Measurements from ENCODE around the gene ITGA5.

ITGA5 gene

DNA sequence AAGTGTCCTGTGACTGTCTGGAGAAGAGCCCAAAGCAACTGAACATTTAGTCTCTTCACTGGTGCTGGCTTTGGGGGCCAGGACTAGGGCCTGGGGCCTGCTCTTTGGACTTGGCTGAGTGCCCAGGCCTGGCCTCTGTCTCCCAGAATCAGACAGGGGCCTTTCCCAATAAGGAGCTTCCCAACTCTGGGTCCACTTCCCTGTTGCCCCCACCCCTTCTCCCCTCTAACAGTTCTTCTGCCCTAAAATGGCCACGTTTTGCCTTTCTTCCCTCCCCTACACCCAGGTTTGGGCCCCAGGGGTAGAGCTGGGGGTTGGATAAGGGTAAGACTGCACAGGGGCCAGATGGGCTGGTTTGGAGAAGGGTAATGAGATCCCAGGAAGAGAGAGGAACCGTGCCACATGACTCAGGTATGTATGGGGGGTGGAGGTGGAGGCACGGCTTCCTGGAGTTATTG lies 10.0 kb upstream of the ITGA5 start:
- Histone ChIP-seq H3K4me1 (ENCODE audit: control insufficient read depth in 1 of 2, insufficient read depth in 2 of 2, low read length in 2 of 2) (peaks cover 9 to 31% of the 10 kb centered on the region in 2 donors), H3K27me3 (ENCODE audit: low read depth, low read length) (no peaks in the 10 kb centered on the region), H3K4me3 (ENCODE audit: low read depth in 1 of 2, low read length in 2 of 2) (peak overlapping the region in 1 of 2 donors; percentile 12), H3K27ac (ENCODE audit: low read length) (peak overlapping the region; percentile 85), H3K36me3 (ENCODE audit: control insufficient read depth in 1 of 2, insufficient read depth in 2 of 2, low read length in 2 of 2) (no peaks in the 10 kb centered on the region), H3K9me3 (ENCODE audit: control insufficient read depth in 1 of 2, low read length in 2 of 2) (no peaks in the 10 kb centered on the region)

DNA sequence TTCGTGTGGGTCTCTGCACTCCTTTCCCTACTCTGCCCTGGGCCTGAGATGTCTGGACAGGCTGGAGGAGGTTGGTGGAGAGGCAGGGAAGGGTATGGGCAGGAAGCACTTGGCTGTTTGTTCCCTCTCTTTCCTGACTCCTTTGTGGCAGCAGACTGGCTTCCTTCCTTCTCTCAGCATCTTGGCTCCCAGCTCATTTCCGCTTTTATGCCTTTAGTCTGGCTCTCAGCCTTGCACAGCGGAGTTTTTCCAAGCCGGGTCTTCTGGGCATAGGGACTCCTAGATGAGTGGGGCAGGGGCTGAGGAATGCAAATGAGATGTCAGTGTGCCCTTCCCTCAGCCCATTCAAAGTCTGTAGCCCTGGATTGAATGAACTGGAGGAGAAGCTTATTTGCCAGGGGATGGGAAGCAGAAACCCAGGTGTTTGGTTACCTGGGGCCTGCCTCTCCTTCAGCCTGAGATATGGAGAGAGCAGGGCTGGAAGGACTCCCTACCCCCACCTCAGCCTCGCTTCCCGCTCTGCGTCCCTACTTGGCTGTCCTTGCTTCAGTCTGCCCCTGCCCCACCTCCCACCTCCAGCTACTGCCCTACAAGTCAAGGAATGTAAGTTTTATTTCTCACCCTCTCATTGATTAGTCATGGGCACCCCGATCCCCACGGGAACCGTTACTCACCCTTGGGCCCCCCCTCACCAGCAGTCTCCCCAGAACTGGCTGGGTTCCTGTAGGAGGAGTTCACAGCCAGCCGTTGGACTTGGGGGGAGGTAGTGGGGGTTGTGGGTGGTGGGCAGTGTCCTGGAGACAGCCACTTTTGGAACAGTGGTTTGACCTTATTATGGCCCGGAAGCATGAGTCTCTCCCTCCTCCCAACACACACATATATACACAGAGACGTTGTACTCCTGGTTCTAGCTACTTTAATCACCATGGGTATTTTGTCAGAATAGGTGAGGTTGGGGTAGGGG lies 9.3 kb upstream of the ITGA5 start:
- Histone ChIP-seq H3K4me3 (ENCODE audit: low read depth in 1 of 2, low read length in 2 of 2) (peak overlapping the region in 1 of 2 donors; percentile 30), H3K9me3 (ENCODE audit: control insufficient read depth in 1 of 2, low read length in 2 of 2) (no peaks in the 10 kb centered on the region), H3K27me3 (ENCODE audit: low read depth, low read length) (no peaks in the 10 kb centered on the region), H3K36me3 (ENCODE audit: control insufficient read depth in 1 of 2, insufficient read depth in 2 of 2, low read length in 2 of 2) (no peaks in the 10 kb centered on the region), H3K27ac (ENCODE audit: low read length) (peak overlapping the region; percentile 85), H3K4me1 (ENCODE audit: control insufficient read depth in 1 of 2, insufficient read depth in 2 of 2, low read length in 2 of 2) (peaks cover 9 to 31% of the 10 kb centered on the region in 2 donors)

DNA sequence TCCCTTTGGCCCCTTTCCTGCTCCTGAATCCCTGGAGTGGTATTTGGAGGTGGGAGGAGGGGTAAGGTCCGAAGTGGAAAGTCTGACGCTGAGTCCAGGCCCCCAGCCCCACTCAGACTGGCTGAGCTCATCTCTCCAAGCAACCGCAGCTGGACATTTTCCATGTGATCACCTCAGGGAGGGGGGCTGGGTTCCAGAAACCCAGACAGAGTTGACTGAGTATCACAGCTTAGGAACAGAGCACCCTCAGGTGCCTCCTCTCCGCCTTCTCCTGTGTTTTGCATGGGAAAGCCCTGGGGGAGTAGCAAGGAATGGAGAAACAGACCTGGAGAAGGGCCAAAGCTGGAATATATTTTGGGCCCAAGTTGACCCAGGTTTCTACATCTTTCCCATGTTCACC lies 8.0 kb upstream of the ITGA5 start:
- H3K27ac ChIP-seq (ENCODE audit: low read length): peak overlapping the region; percentile 81
- no peaks in the 10 kb centered on the region for H3K36me3 ChIP-seq (ENCODE audit: control insufficient read depth in 1 of 2, insufficient read depth in 2 of 2, low read length in 2 of 2)
- H3K9me3 ChIP-seq (ENCODE audit: control insufficient read depth in 1 of 2, low read length in 2 of 2): no peaks in the 10 kb centered on the region
- no peaks in the 10 kb centered on the region for H3K27me3 ChIP-seq (ENCODE audit: low read depth, low read length)
- peaks cover 9 to 31% of the 10 kb centered on the region in 2 donors for H3K4me1 ChIP-seq (ENCODE audit: control insufficient read depth in 1 of 2, insufficient read depth in 2 of 2, low read length in 2 of 2)
- no peak overlapping the region for H3K4me3 ChIP-seq (ENCODE audit: low read depth in 1 of 2, low read length in 2 of 2)

DNA sequence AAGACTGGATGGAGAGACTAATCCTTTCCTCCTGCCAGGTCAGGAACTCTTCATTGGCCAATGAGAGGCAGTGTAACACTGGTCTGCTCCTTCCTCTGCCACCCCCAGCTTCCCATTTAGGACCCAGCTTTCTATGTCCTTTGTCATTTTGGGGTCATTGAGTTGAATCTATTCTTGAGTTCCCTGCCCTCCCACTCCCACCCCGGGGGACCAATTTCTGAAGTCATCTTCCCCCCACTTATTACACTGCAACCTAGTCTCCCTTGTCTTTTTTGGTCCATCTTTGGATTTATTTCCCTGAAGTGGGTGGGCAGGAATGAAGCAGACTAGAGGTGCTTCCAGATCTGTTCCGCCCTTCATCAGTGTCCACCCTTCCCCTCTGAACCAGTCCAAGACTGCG lies 7.6 kb upstream of the ITGA5 start:
- H3K9me3 ChIP-seq (ENCODE audit: control insufficient read depth in 1 of 2, low read length in 2 of 2): no peaks in the 10 kb centered on the region
- H3K4me1 ChIP-seq (ENCODE audit: control insufficient read depth in 1 of 2, insufficient read depth in 2 of 2, low read length in 2 of 2): peaks cover 8 to 34% of the 10 kb centered on the region in 2 donors
- no peaks in the 10 kb centered on the region for H3K36me3 ChIP-seq (ENCODE audit: control insufficient read depth in 1 of 2, insufficient read depth in 2 of 2, low read length in 2 of 2)
- no peaks in the 10 kb centered on the region for H3K27me3 ChIP-seq (ENCODE audit: low read depth, low read length)
- peak overlapping the region; percentile 81 for H3K27ac ChIP-seq (ENCODE audit: low read length)
- H3K4me3 ChIP-seq (ENCODE audit: low read depth in 1 of 2, low read length in 2 of 2): no peak overlapping the region

DNA sequence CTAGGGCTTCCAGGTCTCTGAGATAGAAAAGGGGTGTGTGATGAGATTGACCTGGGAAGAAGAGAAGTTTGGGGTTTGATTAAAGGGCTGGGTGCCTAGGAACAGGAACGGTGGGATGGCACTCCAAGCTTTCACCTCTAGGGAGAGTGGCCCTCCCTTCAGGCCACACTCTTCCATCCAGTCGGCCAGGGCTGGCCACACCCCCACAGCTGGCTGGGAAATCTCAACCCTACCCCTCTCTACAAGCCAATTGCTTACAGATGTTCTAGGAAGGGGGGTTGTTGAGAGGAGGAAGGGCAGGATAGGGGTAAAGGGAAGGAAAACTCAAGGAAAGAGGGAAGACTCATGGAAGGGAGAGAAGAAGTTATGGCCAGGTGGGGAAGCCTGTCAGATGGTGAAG lies 6.6 kb upstream of the ITGA5 start:
- H3K27ac ChIP-seq (ENCODE audit: low read length): no peak overlapping the region
- no peaks in the 10 kb centered on the region for H3K9me3 ChIP-seq (ENCODE audit: control insufficient read depth in 1 of 2, low read length in 2 of 2)
- H3K27me3 ChIP-seq (ENCODE audit: low read depth, low read length): no peaks in the 10 kb centered on the region
- H3K36me3 ChIP-seq (ENCODE audit: control insufficient read depth in 1 of 2, insufficient read depth in 2 of 2, low read length in 2 of 2): peaks cover 0 to 2% of the 10 kb centered on the region in 2 donors
- peaks cover 6 to 41% of the 10 kb centered on the region in 2 donors for H3K4me1 ChIP-seq (ENCODE audit: control insufficient read depth in 1 of 2, insufficient read depth in 2 of 2, low read length in 2 of 2)
- no peak overlapping the region for H3K4me3 ChIP-seq (ENCODE audit: low read depth in 1 of 2, low read length in 2 of 2)

DNA sequence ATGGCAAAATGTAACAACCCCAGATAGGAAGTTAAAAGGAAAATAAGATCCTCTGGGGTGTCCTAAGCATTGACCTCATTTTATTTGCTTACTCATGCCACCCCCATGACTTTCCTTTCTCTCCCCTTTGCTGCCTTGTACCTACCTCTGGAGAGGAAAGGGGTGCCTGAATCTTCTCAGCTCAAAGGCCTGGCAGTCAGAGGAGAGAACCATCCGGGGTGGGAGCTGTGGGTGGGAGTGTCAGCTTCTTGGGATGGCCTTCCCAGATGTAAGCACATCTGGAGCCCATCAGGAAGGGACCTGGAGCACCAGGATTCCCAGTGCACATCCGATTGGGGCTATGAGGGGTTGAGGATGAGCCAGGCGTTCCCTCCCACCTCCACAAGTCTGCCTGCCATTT lies 5.2 kb upstream of the ITGA5 start:
- H3K4me3 ChIP-seq (ENCODE audit: low read depth in 1 of 2, low read length in 2 of 2): no peak overlapping the region
- no peaks in the 10 kb centered on the region for H3K9me3 ChIP-seq (ENCODE audit: control insufficient read depth in 1 of 2, low read length in 2 of 2)
- peak overlapping the region; percentile 52 for H3K27ac ChIP-seq (ENCODE audit: low read length)
- peaks cover 9 to 36% of the 10 kb centered on the region in 2 donors for H3K4me1 ChIP-seq (ENCODE audit: control insufficient read depth in 1 of 2, insufficient read depth in 2 of 2, low read length in 2 of 2)
- H3K36me3 ChIP-seq (ENCODE audit: control insufficient read depth in 1 of 2, insufficient read depth in 2 of 2, low read length in 2 of 2): peaks cover 0 to 15% of the 10 kb centered on the region in 2 donors
- no peaks in the 10 kb centered on the region for H3K27me3 ChIP-seq (ENCODE audit: low read depth, low read length)

DNA sequence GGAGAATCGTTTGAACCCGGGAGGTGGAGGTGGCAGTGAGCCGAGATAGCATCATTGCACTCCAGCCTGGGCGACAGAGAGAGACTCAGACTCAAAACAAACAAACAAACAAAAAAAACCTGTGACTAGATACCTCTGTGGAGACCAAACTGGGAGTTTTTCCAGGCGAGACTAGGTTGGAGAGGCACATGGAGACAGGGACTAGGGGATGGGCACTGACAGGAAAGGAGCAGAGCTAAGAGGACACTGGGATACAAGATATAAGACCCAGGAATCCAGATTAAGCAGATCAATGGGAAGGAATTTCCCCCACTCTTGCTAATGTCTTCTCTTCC lies 4.7 kb upstream of the ITGA5 start:
- no peaks in the 10 kb centered on the region for H3K9me3 ChIP-seq (ENCODE audit: control insufficient read depth in 1 of 2, low read length in 2 of 2)
- H3K36me3 ChIP-seq (ENCODE audit: control insufficient read depth in 1 of 2, insufficient read depth in 2 of 2, low read length in 2 of 2): peaks cover 0 to 19% of the 10 kb centered on the region in 2 donors
- no peak overlapping the region for H3K27ac ChIP-seq (ENCODE audit: low read length)
- H3K4me3 ChIP-seq (ENCODE audit: low read depth in 1 of 2, low read length in 2 of 2): no peak overlapping the region
- H3K4me1 ChIP-seq (ENCODE audit: control insufficient read depth in 1 of 2, insufficient read depth in 2 of 2, low read length in 2 of 2): peaks cover 9 to 33% of the 10 kb centered on the region in 2 donors
- H3K27me3 ChIP-seq (ENCODE audit: low read depth, low read length): no peaks in the 10 kb centered on the region

DNA sequence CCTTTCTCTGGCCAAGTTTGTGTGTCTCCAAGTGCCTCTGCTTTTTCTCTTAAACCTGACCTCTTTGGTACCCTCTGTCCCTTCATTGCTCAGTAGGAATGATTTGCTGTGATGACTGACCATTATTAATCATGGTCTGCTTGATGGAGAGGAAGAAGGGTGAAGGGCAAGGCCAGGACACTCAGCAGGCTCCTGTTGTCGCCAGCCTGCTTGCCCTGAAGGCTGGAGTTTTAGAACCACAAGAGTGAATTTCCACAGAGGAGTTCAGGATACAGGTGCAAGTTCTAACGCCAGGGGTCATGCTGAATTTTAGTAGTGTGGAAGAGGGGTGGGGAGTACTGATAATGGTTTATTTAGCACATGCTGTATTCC lies 2.8 kb upstream of the ITGA5 start:
- peak overlapping the region in 1 of 2 donors; percentile 14 for H3K4me3 ChIP-seq (ENCODE audit: low read depth in 1 of 2, low read length in 2 of 2)
- no peaks in the 10 kb centered on the region for H3K9me3 ChIP-seq (ENCODE audit: control insufficient read depth in 1 of 2, low read length in 2 of 2)
- H3K27ac ChIP-seq (ENCODE audit: low read length): peak overlapping the region; percentile 95
- no peaks in the 10 kb centered on the region for H3K27me3 ChIP-seq (ENCODE audit: low read depth, low read length)
- H3K36me3 ChIP-seq (ENCODE audit: control insufficient read depth in 1 of 2, insufficient read depth in 2 of 2, low read length in 2 of 2): peaks cover 0 to 28% of the 10 kb centered on the region in 2 donors
- peaks cover 9 to 21% of the 10 kb centered on the region in 2 donors for H3K4me1 ChIP-seq (ENCODE audit: control insufficient read depth in 1 of 2, insufficient read depth in 2 of 2, low read length in 2 of 2)

DNA sequence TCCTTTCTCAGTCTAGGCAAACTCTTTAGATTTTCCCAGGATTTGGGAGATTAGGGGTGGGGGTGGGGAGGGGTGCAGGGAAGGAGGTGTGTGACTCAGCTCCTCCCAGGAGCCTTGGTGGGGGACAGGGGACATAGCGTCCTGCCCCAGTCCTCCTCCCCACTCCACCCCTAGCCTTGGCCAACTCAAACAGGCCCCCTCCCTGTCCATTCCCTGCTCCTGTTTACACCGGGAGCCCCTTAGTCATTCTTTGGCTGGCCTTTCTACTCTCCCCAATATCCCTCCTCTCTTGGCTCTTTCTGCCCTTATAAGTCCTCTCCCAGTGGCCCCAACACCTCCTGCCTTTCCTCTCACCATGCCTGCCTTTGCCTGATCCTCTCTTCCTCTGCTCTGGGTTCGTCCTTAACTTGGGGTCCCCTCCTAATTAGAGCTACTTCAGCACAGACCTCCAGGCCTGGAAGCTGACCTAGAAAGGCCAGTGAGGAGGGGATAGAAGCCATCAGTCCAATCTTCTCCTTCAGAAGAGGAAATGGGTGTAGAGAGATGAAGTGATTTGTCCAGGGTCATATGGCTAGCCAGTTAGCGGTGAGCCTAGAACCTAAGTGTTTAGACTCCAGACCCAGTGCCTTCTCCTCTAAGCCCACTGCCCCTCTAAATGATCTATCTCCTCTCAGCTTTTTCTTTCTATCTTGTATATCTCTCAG lies 2.3 kb upstream of the ITGA5 start:
- Histone ChIP-seq H3K27me3 (ENCODE audit: low read depth, low read length) (no peaks in the 10 kb centered on the region), H3K9me3 (ENCODE audit: control insufficient read depth in 1 of 2, low read length in 2 of 2) (no peaks in the 10 kb centered on the region), H3K4me1 (ENCODE audit: control insufficient read depth in 1 of 2, insufficient read depth in 2 of 2, low read length in 2 of 2) (peaks cover 9 to 24% of the 10 kb centered on the region in 2 donors), H3K4me3 (ENCODE audit: low read depth in 1 of 2, low read length in 2 of 2) (peak overlapping the region; percentile 14 to 34), H3K36me3 (ENCODE audit: control insufficient read depth in 1 of 2, insufficient read depth in 2 of 2, low read length in 2 of 2) (peaks cover 0 to 31% of the 10 kb centered on the region in 2 donors), H3K27ac (ENCODE audit: low read length) (peak overlapping the region; percentile 95)

DNA sequence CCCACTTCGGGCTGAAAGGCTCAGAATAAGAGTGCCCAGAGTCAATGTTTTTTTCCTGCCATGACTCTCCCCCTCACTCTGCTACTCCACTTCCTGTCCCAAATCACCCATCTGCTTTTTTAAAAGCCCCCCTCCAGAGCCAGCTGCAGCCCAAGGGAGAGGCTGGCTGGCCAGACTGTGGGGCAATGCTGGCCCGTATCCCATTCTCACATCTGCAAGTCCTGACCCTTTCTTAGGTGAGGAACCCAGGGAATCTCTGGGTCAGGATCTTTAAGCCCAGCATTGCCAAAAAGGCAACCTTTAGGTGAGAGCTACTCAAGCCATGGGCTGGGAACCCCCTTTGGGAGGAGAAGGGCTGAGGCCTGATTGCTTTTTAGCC lies 1.7 kb upstream of the ITGA5 start:
- Histone ChIP-seq H3K27me3 (ENCODE audit: low read depth, low read length) (no peaks in the 10 kb centered on the region), H3K4me3 (ENCODE audit: low read depth in 1 of 2, low read length in 2 of 2) (peak overlapping the region; percentile 34 to 88), H3K27ac (ENCODE audit: low read length) (peak overlapping the region; percentile 95)

DNA sequence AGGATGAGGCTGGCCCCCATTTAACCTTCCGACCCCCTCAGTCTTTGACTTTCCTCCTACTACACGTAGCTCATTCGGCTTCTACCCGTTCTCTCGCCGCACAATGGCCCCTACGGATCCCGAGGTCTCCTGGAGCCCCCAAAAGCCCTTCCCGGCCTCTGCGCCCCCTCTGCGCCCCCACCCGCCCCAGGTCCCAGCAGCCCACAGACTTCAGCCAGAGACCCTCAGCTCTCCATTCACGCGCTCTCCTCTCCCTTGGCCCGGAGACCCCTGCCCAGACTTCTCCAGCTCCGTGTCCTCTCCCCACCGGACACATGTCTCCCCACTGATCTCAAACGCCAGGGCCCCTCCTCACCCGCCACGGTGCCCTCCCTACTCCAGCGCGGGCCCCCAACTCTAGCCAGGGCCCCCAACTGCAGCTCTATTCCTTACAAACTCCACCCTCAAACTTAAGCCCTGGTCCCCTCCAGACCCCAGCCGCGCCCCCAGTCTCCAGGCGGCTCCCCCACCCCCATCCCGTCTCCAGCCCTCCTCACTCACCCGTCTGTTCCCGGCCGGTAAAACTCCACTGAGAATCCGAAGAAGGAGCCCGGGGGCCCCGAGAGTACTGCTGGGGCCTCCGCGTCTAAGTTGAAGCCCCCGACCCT lies 502 bp downstream of the ITGA5 start:
- Histone ChIP-seq H3K9me3 (ENCODE audit: control insufficient read depth in 1 of 2, low read length in 2 of 2) (no peaks in the 10 kb centered on the region), H3K4me1 (ENCODE audit: control insufficient read depth in 1 of 2, insufficient read depth in 2 of 2, low read length in 2 of 2) (peaks cover 9 to 44% of the 10 kb centered on the region in 2 donors), H3K4me3 (ENCODE audit: low read depth in 1 of 2, low read length in 2 of 2) (peak overlapping the region; percentile 71 to 88), H3K27me3 (ENCODE audit: low read depth, low read length) (no peaks in the 10 kb centered on the region), H3K36me3 (ENCODE audit: control insufficient read depth in 1 of 2, insufficient read depth in 2 of 2, low read length in 2 of 2) (peaks cover 4 to 33% of the 10 kb centered on the region in 2 donors), H3K27ac (ENCODE audit: low read length) (peak overlapping the region; percentile 95)

More for the DNA sequence above, 1.7 kb upstream of the ITGA5 start:
- H3K36me3 ChIP-seq (ENCODE audit: control insufficient read depth in 1 of 2, insufficient read depth in 2 of 2, low read length in 2 of 2): peaks cover 0 to 31% of the 10 kb centered on the region in 2 donors
- H3K9me3 ChIP-seq (ENCODE audit: control insufficient read depth in 1 of 2, low read length in 2 of 2): no peaks in the 10 kb centered on the region
- peaks cover 9 to 26% of the 10 kb centered on the region in 2 donors for H3K4me1 ChIP-seq (ENCODE audit: control insufficient read depth in 1 of 2, insufficient read depth in 2 of 2, low read length in 2 of 2)
